ENCODE measurements around the gene TMIE.

The TMIE gene

DNA sequence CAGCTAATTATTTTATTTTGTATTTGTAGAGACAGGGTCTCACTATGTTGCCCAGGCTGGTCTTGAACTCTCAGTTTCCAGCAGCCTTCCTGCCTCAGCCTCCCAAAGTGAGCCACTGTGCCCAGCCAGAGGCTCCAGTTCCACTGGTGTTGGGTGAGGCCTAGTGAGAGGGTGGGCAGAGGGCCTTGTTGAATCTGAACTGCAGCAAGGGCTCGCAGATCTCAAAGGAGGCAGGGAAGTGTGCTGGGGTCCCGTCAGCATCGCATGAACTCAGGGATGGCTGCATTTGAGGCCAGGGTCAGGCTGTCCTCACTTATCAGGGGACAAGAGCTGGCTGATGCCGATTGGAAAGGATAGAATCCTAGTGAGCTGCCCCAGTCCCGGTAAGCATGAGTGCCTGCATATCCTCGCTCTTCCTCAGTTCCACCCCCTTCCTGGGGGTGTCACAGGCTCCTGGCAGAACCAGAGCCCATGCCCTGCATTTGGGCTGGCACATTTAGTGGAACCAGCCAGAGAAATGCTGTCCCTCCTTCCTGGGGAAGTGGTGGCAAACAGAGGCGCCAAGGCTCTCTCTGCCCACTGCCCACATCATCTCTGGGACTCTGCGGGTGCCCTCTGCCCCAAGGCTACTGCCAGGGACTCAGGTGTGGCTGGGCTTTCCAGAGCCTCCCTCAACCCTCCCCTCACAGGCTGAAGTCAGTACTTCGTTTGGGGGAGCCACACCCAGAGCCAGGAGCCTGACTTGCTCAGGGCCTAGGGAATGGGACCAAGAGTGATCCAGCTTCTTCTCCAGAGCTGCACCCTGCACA, 31.8 kb upstream of the TMIE start:
- no peak for DNase-seq (ENCODE audit: low spot score)

DNA sequence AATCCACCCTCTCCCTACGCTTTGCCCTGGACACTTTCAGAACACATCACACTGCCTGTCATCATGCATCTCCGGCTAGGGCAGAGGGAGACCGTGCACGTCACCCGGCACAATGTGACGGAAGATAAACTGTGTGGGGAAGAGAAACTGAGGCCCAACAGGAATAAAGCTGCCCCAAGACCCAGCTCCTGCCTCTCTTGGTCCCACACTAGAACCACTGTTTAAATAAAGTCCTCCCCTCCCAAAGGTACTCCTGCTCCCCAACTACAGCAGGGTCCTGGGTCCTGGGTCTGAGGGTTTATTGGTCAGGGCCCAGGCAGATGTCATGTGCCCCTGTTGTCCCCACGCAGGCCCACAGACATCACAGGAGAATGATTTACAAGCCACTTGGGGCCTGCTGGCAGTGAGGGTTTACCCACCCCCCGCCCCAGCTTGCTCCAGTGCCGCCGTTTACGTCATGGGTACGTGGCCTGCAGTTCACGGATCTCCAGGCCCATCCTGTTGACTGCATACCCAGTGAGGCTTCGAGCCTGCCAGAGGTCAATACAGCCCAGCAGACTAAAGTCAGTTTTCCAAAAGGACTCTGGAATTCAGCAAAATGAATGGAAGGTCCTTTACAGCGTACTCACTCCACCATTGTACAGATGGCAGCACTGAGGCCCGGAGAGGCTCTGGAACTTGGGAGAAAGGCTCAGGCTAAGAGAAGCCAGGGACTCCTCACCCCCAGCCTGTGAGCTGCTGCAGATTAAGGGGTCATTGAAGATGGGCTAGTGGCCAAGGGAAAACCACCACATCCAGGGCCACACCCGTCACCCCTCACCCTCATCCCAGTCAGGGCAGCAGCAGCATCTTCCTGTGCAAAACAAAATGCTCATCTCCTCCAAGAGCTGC, 30.9 kb upstream of the TMIE start:
- no peak for DNase-seq (ENCODE audit: low spot score)

- no peak for DNase-seq (ENCODE audit: low spot score)
Measured at GRCh38 chr3:46670891-46671427, 30.2 kb upstream of the TMIE start.

GRCh38 chr3:46671541-46672348, 29.4 kb upstream of the TMIE start:
- DNase-seq (ENCODE audit: low spot score) = no peak

GRCh38 chr3:46672349-46672695, 28.9 kb upstream of the TMIE start:
- DNase-seq (ENCODE audit: low spot score) = no peak

DNA sequence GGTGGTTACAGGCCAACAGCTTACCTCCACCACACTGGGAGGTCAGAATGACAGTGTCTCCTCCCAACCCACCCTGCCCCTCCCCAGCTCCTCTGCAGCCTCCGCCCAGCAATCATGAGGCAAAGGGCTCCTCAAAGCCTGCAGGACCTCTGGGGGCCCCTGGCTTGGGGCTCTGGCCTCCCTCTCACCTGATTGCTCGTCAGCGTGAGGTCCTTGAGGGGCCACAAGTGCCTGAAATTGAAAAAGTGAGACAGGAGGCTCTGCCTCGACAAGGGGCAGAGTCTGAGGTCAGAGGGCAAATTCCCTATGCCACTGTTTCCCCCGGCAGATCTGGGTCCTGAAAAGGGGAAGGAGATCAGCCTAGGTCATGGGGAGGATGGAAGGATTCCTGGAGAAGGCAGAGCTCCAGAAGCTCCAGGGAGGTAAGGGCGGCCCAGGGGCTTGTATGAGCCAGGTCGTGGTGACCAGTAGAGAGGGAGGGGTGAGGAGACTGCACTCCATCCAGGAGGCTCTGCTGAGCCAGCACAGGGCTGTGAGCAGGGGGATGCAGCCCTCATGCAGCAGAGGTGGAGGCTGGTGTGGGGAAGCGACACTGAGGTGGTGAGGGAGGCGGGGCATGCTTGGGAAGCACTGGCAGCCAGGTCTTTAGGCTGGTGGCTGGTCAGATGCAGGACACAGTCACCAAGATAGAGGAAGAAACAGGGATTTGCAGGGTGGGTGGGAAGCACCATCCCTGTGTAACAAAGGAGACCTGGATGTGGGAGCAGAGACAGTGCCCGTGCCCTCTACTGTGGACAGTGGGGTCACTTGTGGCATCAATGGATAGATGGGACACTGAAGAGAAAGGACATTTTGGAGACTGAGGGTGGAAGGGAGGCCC, 27.8 kb upstream of the TMIE start:
- DNase-seq (ENCODE audit: low spot score) = no peak

GRCh38 chr3:46674031-46674845, 27.0 kb upstream of the TMIE start:
- DNase-seq (ENCODE audit: low spot score) = no peak

DNA sequence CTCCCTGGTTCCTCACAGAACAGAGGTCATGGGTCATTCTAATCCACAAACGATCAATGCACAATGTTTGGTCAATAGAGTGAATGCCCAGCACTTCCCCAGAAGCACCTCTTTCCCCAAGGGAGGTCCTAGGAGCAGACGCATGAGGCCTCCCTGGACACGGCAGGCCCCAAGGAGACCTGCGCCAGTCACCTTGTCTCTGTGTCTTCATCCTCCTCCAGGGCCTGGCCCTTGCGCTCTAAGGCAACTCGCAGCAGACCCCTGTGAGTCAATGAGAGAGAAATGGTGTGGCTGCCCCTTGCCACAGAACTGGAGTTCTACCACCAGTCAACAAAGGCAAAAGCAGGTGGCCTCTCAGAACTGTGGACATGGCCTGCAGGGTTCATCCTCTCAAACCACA, 25.8 kb upstream of the TMIE start:
- no peak for DNase-seq (ENCODE audit: low spot score)

GRCh38 chr3:46675843-46676567, 25.2 kb upstream of the TMIE start:
- DNase-seq (ENCODE audit: low spot score) = no peak

DNA sequence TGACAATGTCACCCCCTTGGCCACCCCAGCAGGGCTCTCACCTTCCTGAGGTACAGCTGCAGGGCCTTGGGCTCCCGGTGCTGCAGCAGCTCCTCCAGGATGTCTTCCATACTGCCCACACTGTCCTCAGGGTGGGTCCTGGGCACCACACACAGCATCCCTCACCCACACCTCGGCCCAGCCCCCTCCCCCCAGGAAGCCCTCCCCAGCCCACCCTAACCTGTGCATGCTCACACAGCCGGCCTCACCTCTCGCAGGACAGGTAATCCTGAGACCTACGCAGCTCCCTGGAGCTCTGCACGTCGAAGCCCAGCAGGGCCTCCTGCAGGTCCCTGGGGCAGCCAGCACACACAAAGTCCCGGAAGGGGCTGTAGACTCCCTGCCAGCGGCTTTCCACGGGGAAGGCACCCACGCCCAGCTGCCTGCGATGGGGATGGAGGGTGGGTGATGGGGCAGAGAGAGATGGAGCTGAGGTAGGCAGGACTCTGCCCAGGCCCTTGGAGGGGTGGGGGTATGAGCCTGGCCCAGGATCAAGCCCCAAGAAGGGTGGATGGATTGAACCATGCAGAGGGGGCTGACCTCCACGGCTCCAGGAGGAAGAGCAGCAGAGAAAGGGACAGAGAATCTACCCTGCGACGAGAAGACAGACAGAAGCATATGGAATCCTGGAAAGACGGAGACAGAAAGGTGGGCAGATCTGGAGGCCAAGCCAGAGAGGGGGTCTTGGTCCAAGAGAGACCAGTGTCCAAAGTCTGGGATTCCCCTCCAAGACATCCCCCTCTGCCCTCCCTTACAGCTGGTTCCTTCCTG, 24.4 kb upstream of the TMIE start:
- no peak for DNase-seq (ENCODE audit: low spot score)

- no peak for DNase-seq (ENCODE audit: low spot score)
Measured at GRCh38 chr3:46677411-46677726, 23.8 kb upstream of the TMIE start.

DNA sequence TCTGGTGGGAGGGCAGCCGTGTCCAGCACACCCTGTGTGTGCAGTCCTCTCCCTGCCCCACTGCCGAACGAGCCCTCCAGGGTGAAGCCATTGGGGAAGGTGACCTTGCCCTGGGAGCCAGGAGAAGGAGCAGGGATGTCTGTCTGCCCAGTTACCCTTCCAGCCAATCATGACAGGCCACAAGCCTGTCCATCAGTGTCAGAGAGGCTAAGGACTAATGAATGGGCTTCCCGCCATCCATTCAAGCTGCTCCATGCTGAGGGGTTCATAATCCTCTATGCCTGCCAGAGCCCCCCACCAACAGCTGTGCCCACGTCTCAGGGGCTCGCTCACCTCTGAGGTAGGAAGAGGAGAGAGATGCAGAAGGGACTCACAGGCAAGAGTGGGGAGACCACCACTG, 22.9 kb upstream of the TMIE start:
- no peak for DNase-seq (ENCODE audit: low spot score)

DNA sequence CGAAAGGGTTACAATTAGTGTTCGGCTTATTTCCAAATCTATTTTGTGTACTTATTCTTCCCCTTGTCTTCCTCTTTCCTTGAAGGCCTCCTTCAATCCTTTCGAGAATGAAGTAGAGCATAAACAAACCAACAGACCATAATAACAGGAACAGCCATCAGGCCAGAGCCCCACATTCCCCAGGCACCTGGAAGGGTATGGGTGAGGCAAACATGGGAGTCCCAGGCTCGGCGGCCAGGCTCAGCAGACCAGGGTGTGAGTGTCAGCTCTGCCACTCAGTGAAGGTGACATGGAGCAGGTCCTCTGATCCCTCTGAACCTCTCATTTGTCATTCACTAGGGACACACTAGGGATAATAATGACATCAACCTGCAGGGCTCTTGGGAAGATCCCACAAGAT, 21.5 kb upstream of the TMIE start:
- DNase-seq (ENCODE audit: low spot score) = no peak

DNA sequence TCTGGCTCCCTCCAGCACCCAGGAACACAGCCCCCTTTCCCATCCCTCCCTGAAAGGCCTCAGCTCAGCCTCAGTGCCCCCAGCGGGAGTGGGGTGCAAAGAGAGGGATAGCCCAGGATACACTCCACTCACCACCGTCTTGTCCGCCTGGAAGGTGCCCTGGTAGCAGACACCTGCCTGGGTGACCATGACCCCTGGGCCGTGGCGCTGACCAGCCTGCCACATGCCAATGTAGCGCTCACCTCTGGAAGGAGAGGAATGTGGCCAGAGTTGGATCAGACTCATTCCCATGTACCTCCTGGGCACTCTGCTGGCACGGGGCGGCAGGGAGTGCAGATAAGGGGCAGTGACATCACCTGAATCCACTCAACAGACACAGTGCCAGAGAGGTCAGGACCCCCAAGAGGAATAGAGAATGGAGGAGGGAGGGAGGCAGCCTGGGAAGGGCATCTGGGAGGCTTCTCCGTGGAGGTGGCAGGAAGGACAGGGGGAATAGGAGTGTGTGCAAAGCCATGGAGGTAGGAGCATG, 20.8 kb upstream of the TMIE start:
- no peak for DNase-seq (ENCODE audit: low spot score)

DNA sequence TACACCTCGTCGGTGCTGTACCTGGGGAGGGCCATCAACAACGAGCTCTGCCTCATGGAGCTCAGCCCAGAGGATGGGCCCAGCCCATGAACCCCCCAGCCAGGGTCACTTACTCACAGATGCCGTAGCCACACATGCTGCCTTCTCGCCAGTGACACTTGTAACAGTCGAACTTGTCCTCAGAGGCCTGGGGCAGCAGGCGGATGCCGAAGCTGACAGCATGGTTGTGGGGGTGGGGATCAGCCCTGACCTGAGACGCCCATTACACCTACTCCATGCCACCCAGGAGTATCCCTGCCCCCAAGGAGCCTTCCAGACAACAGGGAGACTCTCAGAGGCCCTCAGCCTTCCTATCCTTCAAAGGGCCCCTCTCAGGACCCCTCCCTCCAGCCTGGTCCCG, 19.8 kb upstream of the TMIE start:
- no peak for DNase-seq (ENCODE audit: low spot score)

DNA sequence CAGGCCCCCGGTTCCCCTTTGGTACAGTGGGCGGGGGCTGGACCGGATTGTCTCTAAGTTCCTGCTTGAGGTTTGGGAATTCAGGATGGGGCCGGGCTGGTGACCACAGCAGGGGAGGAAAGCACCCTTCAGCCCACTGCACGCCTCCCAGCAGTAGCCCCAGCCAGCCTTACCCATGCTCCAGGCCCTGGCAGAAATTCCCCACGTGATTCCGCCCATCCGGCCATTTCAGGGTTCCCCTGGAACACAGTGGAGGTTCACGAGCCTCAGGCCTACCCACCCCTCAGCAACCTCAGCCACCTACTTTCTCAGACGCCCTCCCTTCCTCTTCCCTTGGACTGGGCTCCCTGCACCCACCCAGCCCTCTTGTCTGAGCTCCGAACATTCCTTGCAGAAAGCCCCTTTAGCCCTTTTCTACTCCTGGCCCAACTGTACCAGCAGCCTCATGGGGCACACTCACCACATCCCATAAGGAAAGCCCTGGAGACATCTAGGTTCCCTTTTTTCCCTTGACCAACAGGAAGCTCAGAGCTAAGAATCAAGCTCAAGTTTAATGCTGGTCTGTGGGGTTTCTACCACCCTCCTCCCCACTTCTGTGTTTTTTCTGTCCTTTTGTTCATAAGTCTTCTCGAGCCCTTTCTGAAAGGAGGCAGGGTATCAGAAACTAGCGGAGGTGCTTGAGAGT, 19.2 kb upstream of the TMIE start:
- no peak for DNase-seq (ENCODE audit: low spot score)

GRCh38 chr3:46682974-46683373, 18.2 kb upstream of the TMIE start:
- DNase-seq (ENCODE audit: low spot score) = no peak

DNA sequence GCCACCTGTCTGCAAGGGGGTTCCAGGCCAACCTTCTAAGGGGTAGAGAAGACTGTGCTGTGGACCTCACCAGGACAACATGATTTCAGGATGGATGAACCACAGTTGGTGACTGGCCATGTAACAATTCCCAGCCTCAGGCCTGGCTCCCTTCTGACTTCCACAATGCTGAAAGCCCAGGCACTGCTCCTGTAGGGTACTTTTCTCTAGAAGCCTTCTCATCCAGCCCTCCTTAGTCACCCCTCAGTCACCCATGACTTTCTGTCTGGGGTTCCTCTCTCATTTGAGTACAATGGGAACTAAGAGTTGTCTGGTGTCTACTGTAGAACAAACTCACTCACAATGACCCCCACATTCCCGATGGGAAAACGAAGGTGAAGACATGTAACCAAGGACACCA, 16.3 kb upstream of the TMIE start:
- no peak for DNase-seq (ENCODE audit: low spot score)
